ENCODE measurements around the gene IAH1.

DNA sequence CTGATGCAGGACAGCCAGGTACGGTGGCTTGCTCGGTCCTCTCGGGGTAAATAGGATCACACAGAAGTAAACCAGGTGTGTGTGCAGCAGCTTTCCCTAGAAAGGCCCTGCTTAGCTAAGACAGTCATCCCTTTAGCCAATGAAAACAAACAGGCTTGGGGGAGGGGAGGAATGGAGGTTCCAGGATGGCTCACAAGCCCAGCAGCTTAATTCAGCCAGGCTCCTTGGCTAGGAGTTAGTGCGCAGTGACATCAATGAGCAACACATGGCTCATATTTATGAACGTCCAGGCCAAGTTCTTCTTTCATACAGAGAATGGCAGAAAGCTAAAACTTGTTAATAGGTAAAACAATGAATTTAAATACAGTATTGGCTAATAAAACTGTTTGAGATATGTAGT, 10.2 kb downstream of the IAH1 start:
- TF ChIP-seq, protein P1, sequence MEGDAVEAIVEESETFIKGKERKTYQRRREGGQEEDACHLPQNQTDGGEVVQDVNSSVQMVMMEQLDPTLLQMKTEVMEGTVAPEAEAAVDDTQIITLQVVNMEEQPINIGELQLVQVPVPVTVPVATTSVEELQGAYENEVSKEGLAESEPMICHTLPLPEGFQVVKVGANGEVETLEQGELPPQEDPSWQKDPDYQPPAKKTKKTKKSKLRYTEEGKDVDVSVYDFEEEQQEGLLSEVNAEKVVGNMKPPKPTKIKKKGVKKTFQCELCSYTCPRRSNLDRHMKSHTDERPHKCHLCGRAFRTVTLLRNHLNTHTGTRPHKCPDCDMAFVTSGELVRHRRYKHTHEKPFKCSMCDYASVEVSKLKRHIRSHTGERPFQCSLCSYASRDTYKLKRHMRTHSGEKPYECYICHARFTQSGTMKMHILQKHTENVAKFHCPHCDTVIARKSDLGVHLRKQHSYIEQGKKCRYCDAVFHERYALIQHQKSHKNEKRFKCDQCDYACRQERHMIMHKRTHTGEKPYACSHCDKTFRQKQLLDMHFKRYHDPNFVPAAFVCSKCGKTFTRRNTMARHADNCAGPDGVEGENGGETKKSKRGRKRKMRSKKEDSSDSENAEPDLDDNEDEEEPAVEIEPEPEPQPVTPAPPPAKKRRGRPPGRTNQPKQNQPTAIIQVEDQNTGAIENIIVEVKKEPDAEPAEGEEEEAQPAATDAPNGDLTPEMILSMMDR (optimal IDR thresholded peaks at IDR 0.05 in 1 of 3, IDR thresholded peaks at IDR 0.05 in 1 of 3, conservative IDR thresholded peaks at IDR 0.05 in 1 of 3; ENCODE audit: extremely low read depth in 1 of 3, insufficient read depth in 2 of 3, low read length in 3 of 3): no peak
- TF ChIP-seq EZH2 (IDR thresholded peaks at IDR 0.05; ENCODE audit: low read length): no peak
